ENCODE measurements around the gene UBTD2. TPM values are rescaled to one million over a fixed set of nuclear protein-coding genes. Genes with fewer than 3 reads are reported as not detected.
"Not testable (repeated sequence)": the region's sequence is repeated elsewhere in the genome, so short reads cannot be mapped to it uniquely, and the experiment has no call there.

UBTD2 gene, protein sequence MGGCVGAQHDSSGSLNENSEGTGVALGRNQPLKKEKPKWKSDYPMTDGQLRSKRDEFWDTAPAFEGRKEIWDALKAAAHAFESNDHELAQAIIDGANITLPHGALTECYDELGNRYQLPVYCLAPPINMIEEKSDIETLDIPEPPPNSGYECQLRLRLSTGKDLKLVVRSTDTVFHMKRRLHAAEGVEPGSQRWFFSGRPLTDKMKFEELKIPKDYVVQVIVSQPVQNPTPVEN
- total RNA-seq (2014; rRNA removed; shearing (Covaris generic)): 31.6 and 32.6 TPM in 2 replicates

DNA sequence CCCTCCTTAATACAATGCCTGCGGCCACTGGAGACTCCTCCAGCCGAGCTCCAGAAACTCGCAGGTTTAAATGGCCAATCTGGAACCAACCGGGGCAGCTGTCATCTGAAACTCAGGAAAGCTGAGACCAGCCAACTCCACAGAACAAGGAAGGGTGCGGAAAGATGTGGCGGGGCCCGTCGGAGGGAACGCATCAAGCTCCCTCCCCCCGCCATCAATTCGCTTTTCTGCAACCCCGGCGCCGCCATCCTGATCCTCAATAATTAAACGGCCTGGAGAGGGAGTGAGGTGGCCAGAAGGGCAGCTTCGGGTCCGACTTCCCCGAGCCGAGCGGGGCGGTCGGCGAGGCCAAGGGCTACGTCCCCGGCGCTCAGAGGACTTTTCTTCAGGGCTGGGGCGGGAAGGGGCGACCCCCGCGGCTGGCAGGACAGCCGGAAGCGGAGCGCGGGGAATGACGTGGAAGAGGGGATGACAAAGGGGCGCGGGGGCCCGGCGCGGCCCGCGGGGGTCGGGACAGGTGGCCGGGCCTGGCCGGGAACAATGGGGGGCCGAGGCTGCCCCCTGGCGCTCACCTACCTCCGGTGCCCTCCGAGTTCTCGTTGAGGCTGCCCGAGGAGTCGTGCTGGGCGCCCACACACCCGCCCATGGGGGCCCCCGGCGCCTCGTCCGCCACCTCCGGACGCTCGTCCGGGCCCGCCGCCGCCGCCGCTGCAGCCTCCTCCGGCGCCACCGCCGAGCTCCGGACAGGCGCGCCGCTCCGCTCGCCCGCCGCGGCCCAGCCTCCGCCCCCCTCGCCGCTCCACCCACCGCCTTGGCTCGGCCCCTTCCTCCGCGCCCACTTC is at the start of gene UBTD2:
UBTD2 (minus strand) TSS at position 745 of the 842 bp plus-strand sequence; CDS start at position 646, 99 bp downstream.
- peak; percentile 92 for DNase-seq (ENCODE audit: low read depth)

DNA sequence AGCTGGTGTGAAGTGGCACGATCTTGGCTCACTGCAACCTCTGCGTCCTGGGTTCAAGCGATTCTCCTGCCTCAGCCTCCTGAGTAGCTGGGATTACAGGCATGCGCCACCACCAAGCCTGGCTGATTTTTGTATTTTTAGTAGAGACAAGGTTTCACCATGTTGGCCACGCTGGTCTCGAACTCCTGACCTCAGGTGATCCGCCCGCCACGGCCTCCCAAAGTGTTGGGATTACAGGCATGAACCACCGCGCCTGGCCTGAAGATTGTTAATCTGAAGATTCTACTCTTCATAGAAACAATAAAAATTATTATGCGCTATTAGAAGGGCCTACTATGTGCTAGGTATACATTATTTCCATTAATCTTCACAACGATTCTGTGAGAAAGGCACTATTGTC is 43.3 kb upstream of the UBTD2 start:
- DNase-seq (ENCODE audit: low read depth): not testable (repeated sequence)

DNA sequence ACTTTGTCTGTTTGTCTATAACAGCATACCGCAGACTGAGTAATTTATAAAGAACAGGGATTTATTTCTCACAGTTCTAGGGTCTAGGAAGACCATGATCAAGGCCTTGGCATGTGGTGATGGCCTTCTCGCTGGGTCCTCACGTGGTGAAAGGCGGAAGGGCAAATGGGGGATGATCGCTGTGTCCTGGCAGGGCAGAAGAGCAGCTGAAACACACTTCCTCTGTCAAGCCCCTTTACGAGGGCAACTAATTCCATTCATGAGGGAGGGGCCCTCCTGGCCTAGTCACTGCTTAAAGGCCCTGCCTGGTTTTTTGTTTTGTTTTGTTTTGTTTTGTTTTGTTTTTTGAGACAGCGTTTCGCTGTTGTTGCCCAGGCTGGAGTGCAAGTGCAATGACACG is 41.9 kb upstream of the UBTD2 start:
- DNase-seq (ENCODE audit: low read depth): no peak

DNA sequence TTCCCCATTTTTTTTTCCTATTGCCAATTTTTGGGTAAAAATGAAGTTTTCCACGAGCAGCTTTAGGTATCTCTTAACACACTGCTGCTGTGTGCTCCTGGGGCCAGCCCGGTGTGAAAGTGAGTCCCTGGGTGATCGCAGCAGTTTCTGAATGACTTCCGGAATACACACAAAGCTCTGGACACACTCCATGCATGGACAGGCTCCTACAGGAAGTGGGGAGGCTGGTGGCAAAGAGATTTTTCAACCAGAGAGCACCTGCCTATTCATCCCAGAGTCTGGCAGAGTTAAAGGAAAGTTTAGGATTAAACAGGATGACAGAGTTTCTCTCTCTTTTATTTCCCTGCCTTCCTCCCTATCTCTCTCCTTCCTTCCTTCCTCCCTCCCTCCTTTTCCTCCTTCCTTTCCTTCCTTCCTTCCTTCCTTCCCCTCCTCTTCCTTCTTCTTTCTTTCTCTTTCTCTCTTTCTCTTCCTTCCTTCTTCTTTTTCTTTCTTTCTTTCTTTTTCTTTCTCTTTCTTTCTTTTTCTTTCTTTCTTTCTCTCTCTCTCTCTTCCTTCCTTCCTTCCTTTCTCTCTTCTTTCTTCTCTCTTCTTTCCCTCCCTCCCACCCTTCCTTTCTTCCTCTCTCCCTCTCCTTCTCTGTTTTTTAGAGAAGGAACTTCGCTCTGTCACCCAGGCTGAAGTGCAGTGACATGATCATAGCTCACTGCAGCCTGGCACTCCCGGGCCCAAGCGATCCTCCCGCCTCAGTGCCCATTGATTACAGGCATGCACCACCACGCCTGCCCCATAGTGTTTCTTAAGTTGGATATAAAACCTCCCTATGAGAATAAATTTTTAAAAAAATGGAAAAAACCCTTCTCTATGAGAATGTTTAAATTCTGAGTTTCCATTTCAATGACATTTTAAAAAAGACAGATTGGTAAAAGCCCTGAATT is 38.7 kb upstream of the UBTD2 start:
- DNase-seq (ENCODE audit: low read depth): peak; percentile 49

DNA sequence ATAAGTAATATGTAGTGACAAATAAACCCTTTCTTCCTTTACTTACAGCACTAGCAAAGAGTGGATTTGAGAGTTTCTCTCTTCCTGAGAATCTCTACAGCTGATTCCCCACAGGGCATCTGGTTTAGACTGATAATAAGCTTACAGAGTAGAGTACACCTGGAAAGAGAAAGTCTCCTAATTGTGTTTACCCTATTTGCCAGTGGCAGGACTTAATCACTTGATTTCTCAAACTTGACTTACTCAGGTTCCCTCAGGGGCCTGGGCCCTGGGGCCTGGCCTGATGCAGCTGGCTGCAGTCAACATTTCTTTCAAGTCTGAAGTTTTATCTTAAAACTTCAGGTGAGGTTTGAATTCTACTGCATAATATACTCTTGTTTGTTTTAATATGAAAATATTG is 38.0 kb upstream of the UBTD2 start:
- DNase-seq (ENCODE audit: low read depth): no peak

DNA sequence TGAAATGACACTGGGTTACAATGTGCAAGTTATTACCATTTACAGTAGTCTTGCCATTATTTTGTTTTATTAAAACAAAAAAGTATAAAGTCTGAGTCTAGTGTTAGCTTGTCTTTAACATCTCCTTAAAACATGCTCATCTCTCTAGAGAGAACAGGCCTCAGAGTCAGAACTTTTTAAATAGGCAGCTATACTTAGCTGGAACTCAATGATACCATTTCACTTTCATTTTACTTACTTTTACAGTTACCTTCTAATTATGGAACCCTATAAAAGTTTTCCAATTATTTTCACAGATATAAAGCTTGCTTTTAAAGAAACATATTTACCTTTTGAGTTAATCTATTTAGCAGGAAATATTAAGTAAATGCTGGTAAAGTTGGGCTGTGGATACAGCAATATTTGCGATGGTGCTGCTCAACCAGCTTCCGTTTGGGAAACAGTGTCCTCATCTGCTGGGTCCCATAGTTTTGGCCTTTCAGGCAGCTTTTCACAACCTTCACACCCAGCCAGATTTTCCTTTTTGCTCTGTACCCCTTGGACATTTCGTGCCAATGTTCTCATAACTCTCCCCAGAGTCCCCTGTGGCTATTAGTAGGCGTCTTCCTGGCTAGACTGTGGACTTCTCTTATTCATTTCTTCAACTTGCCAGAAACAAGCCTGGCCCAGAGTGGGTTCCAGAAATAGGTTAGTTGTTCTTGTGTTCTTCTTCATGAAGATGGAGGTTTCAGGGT is 36.3 kb upstream of the UBTD2 start:
- DNase-seq (ENCODE audit: low read depth): peak; percentile 16

DNA sequence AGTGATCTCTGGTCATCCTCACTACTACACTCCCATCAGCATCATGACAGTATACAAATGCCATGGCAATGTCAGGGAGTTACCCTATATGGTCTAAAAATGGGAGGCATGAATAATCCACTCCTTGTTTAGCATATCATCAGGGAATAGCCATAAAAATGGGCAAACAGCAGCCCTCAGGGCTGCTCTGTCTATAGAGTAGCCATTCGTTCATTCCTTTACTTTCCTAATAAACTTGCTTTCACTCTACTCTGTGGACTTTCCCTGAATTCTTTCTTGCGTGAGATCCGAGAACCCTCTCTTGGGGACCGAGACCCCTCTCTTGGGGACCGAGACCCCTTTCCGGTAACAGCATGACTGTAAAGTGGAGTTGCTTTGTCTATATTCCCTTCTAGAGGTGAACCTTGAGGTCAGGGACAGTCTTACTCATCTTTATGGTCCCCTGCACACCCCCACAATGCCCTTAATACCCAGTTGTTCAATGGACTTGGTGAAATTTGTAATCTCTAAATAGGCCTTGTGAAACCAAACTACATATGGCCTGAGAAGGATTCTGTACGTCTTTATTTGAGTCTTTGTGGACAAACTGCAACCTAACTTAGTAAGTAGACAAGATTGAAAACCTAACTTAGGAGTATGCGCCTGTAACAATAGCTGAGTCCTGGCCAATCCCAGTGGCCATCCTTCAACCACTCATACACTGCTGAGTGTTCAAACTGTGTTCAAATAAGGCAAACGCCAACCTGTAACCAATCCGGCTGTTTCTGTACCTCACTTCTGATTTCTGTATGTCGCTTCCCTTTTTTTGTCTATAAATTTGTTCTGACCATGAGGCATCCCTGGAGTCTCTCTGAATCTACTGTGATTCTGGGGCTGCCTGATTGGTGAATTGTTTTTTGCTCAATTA is 32.3 kb upstream of the UBTD2 start:
- DNase-seq (ENCODE audit: low read depth): no peak

DNA sequence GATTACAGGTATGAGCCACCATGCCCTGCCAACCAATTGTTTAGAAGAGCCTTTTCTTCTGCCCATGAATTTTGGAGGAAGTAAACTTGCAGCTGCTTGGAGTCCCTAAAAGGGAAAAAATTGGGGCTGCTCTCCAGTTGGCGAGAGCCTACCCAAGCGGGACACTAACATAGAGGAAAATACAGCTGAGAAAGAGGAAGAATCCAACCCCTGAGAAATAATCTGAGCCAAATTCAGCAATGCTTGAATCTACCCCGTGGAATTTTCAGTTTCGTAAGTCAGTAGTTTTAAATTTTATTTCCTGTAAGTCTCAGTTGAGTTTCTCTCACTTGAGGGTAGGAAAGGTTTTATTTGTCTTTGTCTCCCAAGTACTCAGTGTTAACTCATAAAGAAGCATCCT is 30.4 kb upstream of the UBTD2 start:
- DNase-seq (ENCODE audit: low read depth): no peak

DNA sequence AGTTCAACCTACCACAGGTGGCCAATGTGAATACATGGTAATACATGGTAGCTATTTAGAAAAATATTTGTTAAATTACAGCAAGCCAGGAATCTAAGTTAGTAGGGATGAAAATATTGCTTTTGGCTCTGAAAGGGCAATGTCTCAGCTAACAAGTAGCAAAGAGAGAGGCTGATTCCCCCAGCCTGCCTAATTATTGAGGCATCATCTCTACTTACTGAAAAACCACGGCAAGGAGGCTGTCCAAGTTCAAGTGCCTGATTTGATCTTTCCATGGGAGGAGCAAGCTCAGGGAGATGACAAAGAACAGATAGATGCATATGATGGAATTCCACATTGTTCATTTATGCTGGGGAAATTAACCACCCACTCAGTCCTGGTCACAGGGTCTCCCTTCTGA is 28.7 kb upstream of the UBTD2 start:
- no peak for DNase-seq (ENCODE audit: low read depth)

DNA sequence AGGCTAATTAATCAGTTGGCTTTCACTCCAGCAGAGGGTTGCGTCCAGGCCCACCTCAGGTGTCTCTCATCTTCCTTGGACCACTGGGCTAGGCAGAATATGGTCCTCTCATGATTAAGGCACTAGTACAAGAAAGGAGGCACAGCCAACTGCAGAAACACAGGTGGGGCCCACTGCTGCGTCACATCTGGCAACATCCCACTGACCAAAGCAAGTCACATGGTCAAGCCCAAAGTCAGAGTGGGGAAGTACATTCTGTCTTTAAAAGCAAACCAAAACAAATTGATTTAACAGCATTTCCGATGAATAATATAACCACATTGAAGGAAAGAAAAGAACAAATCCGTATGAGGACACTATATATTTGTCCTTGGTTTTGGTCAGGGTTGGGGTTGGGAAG is 28.0 kb upstream of the UBTD2 start:
- no peak for DNase-seq (ENCODE audit: low read depth)

DNA sequence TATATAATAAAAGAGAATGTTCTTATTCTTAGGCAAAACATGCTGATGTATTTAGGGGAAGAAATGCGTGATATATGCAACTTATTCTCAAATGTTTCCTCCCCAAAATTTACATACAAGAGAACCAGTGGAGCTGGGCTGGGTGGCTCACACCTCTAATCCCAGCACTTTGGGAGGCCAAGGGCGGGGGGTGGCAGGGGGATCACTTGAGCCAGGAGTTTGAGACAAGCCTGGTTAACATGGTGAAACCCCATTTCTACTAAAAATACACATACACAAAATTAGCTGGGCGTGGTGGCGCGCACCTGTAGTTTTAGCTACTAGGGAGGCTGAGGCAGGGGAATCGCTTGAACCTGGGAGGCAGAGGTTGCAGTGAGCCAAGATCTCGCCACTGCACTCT is 27.5 kb upstream of the UBTD2 start:
- DNase-seq (ENCODE audit: low read depth): no peak

DNA sequence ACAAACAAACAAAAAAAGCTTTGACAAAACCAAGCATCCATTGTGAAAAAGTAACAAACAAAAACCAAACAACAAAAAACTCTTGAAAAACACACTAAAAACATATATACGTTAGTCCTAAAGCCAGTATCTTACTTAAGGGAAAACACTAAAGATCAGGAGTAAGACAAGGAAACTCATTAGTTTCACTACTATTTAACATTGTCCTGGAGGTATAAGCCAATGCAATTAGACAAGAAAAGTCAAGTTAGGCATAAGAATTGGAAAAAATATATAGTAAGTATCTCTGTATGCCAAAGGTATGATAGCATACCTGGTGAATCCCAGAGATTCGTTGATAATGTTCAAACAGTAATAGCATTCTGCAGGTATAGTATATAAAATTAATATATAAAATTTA is 21.8 kb upstream of the UBTD2 start:
- no peak for DNase-seq (ENCODE audit: low read depth)

DNA sequence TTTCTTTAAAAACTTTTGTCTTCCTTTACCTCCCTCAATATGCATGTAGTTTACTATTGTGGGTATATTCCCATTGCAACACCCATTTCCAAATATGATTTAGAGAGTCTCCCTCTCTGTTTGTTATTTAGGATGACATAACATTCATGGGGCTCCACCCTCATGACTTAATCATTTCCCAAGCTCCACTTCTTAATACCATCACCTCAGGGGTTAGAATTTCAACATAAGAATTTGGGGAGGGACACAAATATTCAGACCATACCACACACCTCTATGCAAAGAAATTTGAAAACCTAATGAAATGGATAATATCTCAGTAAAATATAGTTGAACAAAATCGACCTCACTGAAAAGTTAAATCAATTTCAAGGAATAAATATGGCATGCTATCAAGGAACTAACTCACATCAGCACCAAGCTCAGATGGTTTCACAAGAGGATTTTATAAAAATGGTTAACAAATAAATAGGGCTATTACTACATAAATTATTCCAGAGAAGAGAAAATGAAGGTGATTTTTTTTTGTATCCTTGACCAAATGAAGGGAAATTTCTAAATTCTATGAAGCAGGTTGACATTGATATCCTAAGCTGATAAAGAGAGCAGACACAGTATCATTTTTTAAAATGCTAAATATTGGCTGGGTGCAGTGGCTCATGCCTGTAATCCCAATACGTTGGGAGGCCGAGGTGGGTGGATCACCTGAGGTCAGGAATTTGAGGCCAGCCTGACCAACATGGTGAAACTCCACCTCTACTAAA is 20.2 kb upstream of the UBTD2 start:
- no peak for DNase-seq (ENCODE audit: low read depth)

DNA sequence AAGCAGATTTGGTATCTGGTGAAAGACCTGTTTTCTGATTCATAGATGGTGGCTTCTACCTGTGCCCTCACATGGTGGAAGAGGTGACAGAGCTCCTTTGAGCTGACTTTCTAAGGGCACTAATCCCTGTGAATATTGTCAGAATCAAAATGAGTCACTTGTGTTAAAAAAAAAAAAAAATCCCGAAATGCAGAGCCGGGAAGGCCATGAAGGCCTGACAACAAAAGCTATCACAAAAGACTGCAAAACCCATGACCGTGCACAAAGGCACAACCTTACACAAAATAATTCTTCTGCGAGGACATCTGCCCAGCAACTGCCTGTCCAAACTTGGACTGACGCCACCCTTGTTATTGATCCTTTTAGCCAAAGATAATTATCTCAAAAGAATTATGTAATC is 19.6 kb upstream of the UBTD2 start:
- DNase-seq (ENCODE audit: low read depth): no peak

DNA sequence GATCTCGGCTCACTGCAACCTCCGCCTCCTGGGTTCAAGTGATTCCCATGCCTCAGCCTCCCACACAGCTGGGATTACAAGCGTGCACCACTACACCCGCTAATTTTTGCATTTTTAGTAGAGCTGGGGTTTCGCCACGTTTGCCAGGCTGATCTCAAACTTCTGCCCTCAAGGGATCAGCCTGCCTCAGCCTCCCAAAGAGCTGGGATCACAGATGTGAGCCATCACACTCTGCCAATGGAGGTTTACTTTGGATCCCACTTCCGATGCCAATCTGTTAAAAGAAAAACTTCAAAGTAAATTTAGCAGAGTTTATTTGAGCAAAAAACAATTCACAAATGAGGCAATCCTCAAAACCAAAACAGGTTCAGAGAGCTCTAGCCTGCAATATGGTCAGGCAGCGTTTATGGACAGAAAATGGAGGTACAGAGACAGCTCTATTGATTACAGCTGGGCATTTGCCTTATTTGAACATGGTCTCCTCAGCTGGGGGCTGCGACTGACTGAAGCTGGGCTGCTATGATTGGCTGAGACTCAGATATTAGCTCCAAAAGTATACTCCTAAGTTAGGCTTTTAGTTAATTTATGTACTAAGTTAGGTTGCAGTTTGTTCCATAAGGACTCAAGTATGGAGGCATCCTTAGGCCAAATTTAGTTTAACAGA is 18.6 kb upstream of the UBTD2 start:
- no peak for DNase-seq (ENCODE audit: low read depth)

DNA sequence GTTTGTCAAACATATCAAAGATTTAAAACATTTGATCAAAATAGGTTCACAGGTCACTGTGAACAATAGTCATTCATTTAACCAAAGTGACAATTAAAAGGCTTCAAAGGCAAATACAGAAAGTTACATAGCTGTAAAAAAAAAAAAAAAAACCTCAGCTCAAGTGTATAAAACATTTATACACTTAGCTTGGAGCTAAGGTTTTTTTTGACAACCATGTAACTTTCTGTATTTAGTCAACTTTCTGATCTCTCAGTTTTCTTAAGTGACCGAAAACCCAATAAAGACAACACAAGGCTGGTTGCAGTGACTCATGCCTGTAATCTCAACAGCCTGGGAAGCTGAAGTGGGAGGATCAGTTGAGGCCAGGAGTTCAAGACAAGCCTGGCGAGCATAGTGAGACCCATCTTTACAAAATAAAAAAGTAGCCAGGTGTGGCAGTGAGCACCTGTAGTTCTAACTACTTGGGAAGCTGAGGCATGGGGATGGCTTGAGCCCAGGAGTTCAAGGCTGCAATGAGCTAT is 16.4 kb upstream of the UBTD2 start:
- DNase-seq (ENCODE audit: low read depth): peak; percentile 79

DNA sequence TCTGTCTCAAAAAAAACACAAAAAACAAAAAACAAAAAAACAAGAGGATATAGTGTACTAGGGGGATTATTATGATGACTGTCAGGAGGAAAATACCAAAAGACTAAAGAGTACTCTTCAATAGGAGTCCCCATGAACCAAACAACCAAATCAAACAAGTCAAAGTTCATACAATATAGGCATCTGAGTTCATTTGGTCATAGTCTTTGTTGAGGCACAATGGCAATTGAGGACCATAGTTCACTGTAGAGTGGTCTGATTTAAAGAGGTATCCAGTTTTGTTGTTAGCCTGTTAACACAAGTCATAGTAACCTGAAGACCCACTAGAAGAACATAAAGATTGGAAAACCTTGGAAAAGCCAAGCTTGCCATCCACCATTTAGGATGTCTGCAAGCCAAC is 11.3 kb upstream of the UBTD2 start:
- no peak for DNase-seq (ENCODE audit: low read depth)

DNA sequence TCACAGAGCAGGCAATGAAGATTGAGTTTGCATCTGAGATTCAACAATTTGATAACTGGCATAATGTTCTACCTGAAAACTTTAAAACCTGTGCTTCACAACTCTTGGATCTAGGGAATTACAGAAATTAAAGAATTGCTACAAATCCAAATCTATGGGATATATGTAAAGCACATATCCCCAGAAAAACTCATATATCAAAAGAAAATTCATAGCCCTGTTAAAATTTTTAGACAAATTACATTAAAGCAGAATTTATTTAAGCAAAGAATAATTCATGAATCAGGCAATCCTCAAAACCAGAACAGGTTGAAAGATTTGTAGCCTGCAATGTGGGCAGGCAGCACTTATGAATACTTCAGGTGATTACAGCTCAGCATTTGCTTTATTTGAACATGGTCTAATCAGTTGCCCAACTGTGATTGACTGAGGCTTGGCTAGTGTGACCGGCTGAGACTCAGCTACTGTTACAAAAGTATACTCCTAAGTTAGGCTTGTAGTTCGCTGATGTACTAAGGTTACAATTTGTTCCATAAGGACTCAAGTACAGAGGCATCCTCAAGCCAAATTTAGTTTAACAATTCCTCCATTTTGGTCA is 10.3 kb upstream of the UBTD2 start:
- DNase-seq (ENCODE audit: low read depth): no peak

All from Daoy (cell line).